HepG2 (cell line): ENCODE results near the gene KLC3. TPM values are rescaled to one million over a fixed set of nuclear protein-coding genes. Genes with fewer than 3 reads are reported as not detected.

Experiments
- ATAC-seq: fragments of 200-7000 bp; cut with Tn5 transposase; 3 replicates; pipeline ENCODE4 v1.9.1; 2020; ENCODE audit warnings: mild to moderate bottlenecking, moderate library complexity
- BruUV-seq: library from RNA; stranded (reverse); fragments of 400-500 nt; replicated peaks from 2 replicates; lab custom pipeline; 2021; lab: Mats Ljungman, UMichigan
- CTCF ChIA-PET: fragments of 300-600 bp; formaldehyde crosslinking; extraction: SDS; loops from one replicate; lab custom pipeline; 2021; ENCODE audit warnings: low total read pairs, inconsistent platforms, low intra/inter-chr PET ratio; lab: Yijun Ruan, JAX
- POLR2A ChIA-PET: fragments of 350-600 bp; sonication (Branson Sonifier 250); formaldehyde crosslinking; loops from one replicate; lab custom pipeline; 2020; ENCODE audit warnings: antibody characterized with exemption, inconsistent platforms; lab: Yijun Ruan, JAX
- DNase-seq: peaks from one replicate; pipeline ENCODE4 v3.0.0-alpha.2; 2015; ENCODE audit warnings: low spot score
- FAIRE-seq: peaks from 3 replicates; lab custom pipeline; 2011; peaks lifted over from hg19 to GRCh38; lab: Jason Lieb, UNC
- H2AFZ ChIP-seq: one replicate; pipeline ENCODE4 v1.6.1; 2011; ENCODE audit warnings: low read length, inconsistent platforms
- H3K27ac ChIP-seq: fragments of 300-600 bp; 3 replicates; pipeline ENCODE4 v1.8.0; 2011; ENCODE audit warnings: mixed run types, mild to moderate bottlenecking, mixed read lengths, low read length, inconsistent platforms; ENCODE audit not compliant: insufficient read depth; ENCODE audit errors: extremely low read length
- H3K27me3 ChIP-seq, 2 experiments: fragments of 200-600 bp in 1 of 2; 2 replicates in 1 of 2; 3 replicates in 1 of 2; pipeline versions ENCODE4 v1.6.0 to v1.8.0; 2011; ENCODE audit warnings: low read length in 2 of 2, mild to moderate bottlenecking in 2 of 2, moderate library complexity in 2 of 2, inconsistent platforms in 1 of 2; ENCODE audit not compliant: insufficient read depth in 2 of 2, control insufficient read depth in 1 of 2
- H3K36me3 ChIP-seq, 2 experiments: fragments of 200-600 bp in 1 of 2; replicated peaks in 1 of 2; 2 replicates in 1 of 2; 3 replicates in 1 of 2; pipeline versions ENCODE4 v1.5.1 to v1.8.0; 2011; ENCODE audit warnings: low read length in 2 of 2, inconsistent platforms in 1 of 2; ENCODE audit not compliant: insufficient read depth in 2 of 2, control insufficient read depth in 1 of 2
- H3K4me1 ChIP-seq: 2 replicates; pipeline ENCODE4 v1.5.1; 2012; ENCODE audit warnings: low read length, inconsistent platforms; ENCODE audit not compliant: insufficient read depth
- H3K4me2 ChIP-seq: 2 replicates; pipeline ENCODE4 v1.6.0; 2011; ENCODE audit warnings: low read depth, low read length, inconsistent platforms
- H3K4me3 ChIP-seq, 3 experiments: fragments of 200-600 bp in 1 of 3; sonication (generic), shearing (Covaris generic) in 1 of 3; replicated peaks in 1 of 3; 2 replicates each; pipeline ENCODE4 v1.5.1; 2011 to 2016; ENCODE audit warnings: low read length in 3 of 3, inconsistent platforms in 2 of 3, low read depth in 2 of 3, mild to moderate bottlenecking in 2 of 3, control low read depth in 1 of 3, mixed read lengths in 1 of 3; ENCODE audit not compliant: insufficient read depth in 1 of 3
- H3K79me2 ChIP-seq: one replicate; pipeline ENCODE4 v1.6.1; 2011; ENCODE audit warnings: low read length, inconsistent platforms; ENCODE audit not compliant: insufficient read depth
- H3K9ac ChIP-seq: 2 replicates; pipeline ENCODE4 v1.6.0; 2011; ENCODE audit warnings: mild to moderate bottlenecking, low read depth, low read length, inconsistent platforms; ENCODE audit not compliant: insufficient read depth
- H3K9me3 ChIP-seq: 2 replicates; pipeline ENCODE4 v1.5.1; 2012; ENCODE audit warnings: mild to moderate bottlenecking, low read length
- H4K20me1 ChIP-seq: 2 replicates; pipeline ENCODE4 v1.6.0; 2011; ENCODE audit warnings: inconsistent platforms, mild to moderate bottlenecking, low read length, moderate library complexity; ENCODE audit not compliant: insufficient read depth
- AGO1 ChIP-seq: fragments of 200-400 bp; formaldehyde crosslinking; IDR thresholded peaks from 2 replicates; pipeline ENCODE4 v1.6.1; 2017; ENCODE audit warnings: mild to moderate bottlenecking, low read depth, low read length, moderate library complexity; ENCODE audit not compliant: poor library complexity, severe bottlenecking
- EEA1 ChIP-seq: sonication (generic); formaldehyde crosslinking; IDR thresholded peaks from 2 replicates; pipeline ENCODE4 v1.5.1; 2020; ENCODE audit warnings: mild to moderate bottlenecking, missing genetic modification reagents, borderline replicate concordance
- SKI ChIP-seq: fragments of 450-650 bp; IDR thresholded peaks from one replicate; pipeline ENCODE4 v1.6.1; 2018; ENCODE audit warnings: mild to moderate bottlenecking; ENCODE audit not compliant: partially characterized antibody
- ZEB1 ChIP-seq: IDR thresholded peaks from 2 replicates; pipeline ENCODE4 v1.6.1; 2012; ENCODE audit warnings: mild to moderate bottlenecking, low read depth, inconsistent platforms; ENCODE audit not compliant: insufficient replicate concordance
- ZNF235 ChIP-seq: sonication (generic); formaldehyde crosslinking; IDR thresholded peaks from 2 replicates; pipeline ENCODE4 v1.8.1; 2023; ENCODE audit warnings: mild to moderate bottlenecking, missing genetic modification reagents, borderline replicate concordance
- ZNF264 ChIP-seq: sonication (generic); formaldehyde crosslinking; IDR thresholded peaks from 2 replicates; pipeline ENCODE4 v1.4.0; 2020; ENCODE audit warnings: missing genetic modification reagents
- ZNF33A ChIP-seq: sonication (generic); formaldehyde crosslinking; IDR thresholded peaks from 2 replicates; pipeline ENCODE4 v1.5.1; 2020; ENCODE audit warnings: missing genetic modification reagents, mild to moderate bottlenecking, moderate library complexity, borderline replicate concordance
- WGBS: methylation state at CpG from one replicate; pipeline ENCODE4 v1.1.6; 2017; ENCODE audit warnings: low lambda C conversion rate; 5-methylcytosine and 5-hydroxymethylcytosine counted together
- in situ Hi-C: cut with HindIII; loops from 2 replicates; pipeline ENCODE4 v1.10.0; 2017; ENCODE audit warnings: low pct_unique_long_range_greater_than_20kb; ENCODE audit not compliant: extremely low pct_ligation_motif_present
- intact Hi-C: fragments of 100-400 bp; cut with micrococcal nuclease; formaldehyde crosslinking; loops from one replicate; pipeline ENCODE4 v1.10.0; 2022; ENCODE audit not compliant: unreplicated experiment
- polyA plus RNA-seq, 8 experiments: library from polyadenylated mRNA; depleted of rRNA in 3 of 8; stranded (reverse) in 7 of 8; unstranded in 1 of 8; fragments of >200 nt; fragmentation: Illumina TruSeq in 4 of 8; extraction: Trizol in 4 of 8; gene quantifications; 2 replicates each; pipeline versions ENCODE4 v1.2.1 to v1.2.3, GENCODE V29; 2011 to 2016; ENCODE audit warnings: low read depth in 4 of 8, missing spikeins in 1 of 8, mixed read lengths in 1 of 8; ENCODE audit not compliant: insufficient read depth in 1 of 8
- total RNA-seq, 5 experiments: library from RNA; depleted of rRNA; stranded (reverse); fragments of >200 nt; fragmentation: Illumina TruSeq; extraction: Trizol; gene quantifications; 2 replicates each; pipeline ENCODE4 v1.2.3, GENCODE V29; 2016; ENCODE audit warnings: low read depth in 1 of 5
- TF ChIP-seq, protein P1 (sequence below): sonication (generic); formaldehyde crosslinking; IDR thresholded peaks from 2 replicates; pipeline ENCODE4 v1.4.0; 2020; ENCODE audit warnings: missing genetic modification reagents, mild to moderate bottlenecking, borderline replicate concordance
- TF ChIP-seq, protein P2 (sequence below): sonication (generic); formaldehyde crosslinking; conservative IDR thresholded peaks from 2 replicates; pipeline ENCODE4 v1.4.0; 2020; ENCODE audit warnings: missing genetic modification reagents
- TF ChIP-seq, protein P3 (sequence below): sonication (generic); formaldehyde crosslinking; IDR thresholded peaks from 2 replicates; pipeline ENCODE4 v1.5.1; 2020; ENCODE audit warnings: mild to moderate bottlenecking, missing genetic modification reagents

KLC3 gene
- total and polyA plus RNA-seq, 2 of the 13 experiments (the other 11 are each of a cell fraction or from before 2014, with no cell fraction given) = 0.13 TPM; not detected in 1

GRCh38 chr19:45315304-45315703 lies 25.2 kb upstream of the KLC3 start:
- no peaks in the 10 kb centered on the region for H3K36me3 ChIP-seq
- H3K27ac ChIP-seq = no peak overlapping the region
- in situ Hi-C loops = no loop called here
- no peak for DNase-seq
- TF ChIP-seq, protein P1, sequence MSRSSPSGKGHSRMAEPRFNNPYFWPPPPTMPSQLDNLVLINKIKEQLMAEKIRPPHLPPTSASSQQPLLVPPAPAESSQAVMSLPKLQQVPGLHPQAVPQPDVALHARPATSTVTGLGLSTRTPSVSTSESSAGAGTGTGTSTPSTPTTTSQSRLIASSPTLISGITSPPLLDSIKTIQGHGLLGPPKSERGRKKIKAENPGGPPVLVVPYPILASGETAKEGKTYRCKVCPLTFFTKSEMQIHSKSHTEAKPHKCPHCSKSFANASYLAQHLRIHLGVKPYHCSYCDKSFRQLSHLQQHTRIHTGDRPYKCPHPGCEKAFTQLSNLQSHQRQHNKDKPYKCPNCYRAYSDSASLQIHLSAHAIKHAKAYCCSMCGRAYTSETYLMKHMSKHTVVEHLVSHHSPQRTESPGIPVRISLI (CRISPR knock-in tag) = no peak
- TF ChIP-seq, protein P2, sequence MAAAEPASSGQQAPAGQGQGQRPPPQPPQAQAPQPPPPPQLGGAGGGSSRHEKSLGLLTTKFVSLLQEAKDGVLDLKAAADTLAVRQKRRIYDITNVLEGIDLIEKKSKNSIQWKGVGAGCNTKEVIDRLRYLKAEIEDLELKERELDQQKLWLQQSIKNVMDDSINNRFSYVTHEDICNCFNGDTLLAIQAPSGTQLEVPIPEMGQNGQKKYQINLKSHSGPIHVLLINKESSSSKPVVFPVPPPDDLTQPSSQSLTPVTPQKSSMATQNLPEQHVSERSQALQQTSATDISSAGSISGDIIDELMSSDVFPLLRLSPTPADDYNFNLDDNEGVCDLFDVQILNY (CRISPR knock-in tag) = no peak
- TF ChIP-seq ZNF33A (no peak), ZEB1 (no peak), AGO1 (no peak), ZNF235 (no peak), ZNF264 (CRISPR knock-in tag) (no peak), EEA1 (CRISPR knock-in tag) (no peak), SKI (no peak)
- TF ChIP-seq, protein P3, sequence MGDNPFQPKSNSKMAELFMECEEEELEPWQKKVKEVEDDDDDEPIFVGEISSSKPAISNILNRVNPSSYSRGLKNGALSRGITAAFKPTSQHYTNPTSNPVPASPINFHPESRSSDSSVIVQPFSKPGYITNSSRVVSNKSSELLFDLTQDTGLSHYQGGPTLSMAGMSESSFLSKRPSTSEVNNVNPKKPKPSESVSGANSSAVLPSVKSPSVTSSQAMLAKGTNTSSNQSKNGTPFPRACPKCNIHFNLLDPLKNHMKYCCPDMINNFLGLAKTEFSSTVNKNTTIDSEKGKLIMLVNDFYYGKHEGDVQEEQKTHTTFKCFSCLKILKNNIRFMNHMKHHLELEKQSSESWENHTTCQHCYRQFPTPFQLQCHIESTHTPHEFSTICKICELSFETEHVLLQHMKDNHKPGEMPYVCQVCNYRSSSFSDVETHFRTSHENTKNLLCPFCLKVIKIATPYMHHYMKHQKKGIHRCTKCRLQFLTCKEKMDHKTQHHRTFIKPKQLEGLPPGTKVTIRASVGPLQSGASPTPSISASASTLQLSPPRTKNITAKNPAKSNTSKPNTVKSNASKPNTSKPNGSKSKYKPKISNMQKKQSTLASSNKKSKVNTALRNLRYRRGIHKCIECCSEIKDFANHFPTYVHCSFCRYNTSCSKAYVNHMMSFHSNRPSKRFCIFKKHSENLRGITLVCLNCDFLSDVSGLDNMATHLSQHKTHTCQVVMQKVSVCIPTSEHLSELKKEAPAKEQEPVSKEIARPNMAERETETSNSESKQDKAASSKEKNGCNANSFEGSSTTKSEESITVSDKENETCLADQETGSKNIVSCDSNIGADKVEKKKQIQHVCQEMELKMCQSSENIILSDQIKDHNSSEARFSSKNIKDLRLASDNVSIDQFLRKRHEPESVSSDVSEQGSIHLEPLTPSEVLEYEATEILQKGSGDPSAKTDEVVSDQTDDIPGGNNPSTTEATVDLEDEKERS (CRISPR knock-in tag) = no peak
- TF ChIP-seq, all 625 proteins: peak for 0
- H2AFZ ChIP-seq = no peak overlapping the region
- ChIA-PET CTCF (no interaction called here), POLR2A (interaction anchor here (0.6 kb wide), 1 partner anchor 1512 kb away, joined by 3 read pairs; no protein-coding TSS in a partner anchor)
- WGBS = 33% methylated on average over 12 of the region's 21 CpGs
- no peak for FAIRE-seq
- H3K4me3 ChIP-seq = no peak overlapping the region
- H3K9me3 ChIP-seq = no peaks in the 10 kb centered on the region
- no peak overlapping the region; the same call in 1 of the 2 replicates for H3K4me2 ChIP-seq
- intact Hi-C loops = no loop called here
- no peak overlapping the region for H3K9ac ChIP-seq
- H3K27me3 ChIP-seq = peaks cover 7 to 49% of the 10 kb centered on the region in 2 experiments; a peak in 4 of 5 replicates
- no peaks in the 10 kb centered on the region for H3K79me2 ChIP-seq
- H3K4me1 ChIP-seq = peaks cover 10% of the 10 kb centered on the region
- BruUV-seq = no TSS peak
- ATAC-seq = no peak
- H4K20me1 ChIP-seq = no peaks in the 10 kb centered on the region
